ENCODE data around the gene PLSCR4. TPM values are rescaled to one million over a fixed set of nuclear protein-coding genes. Genes with fewer than 3 reads are reported as not detected.

Gene PLSCR4
- total and polyA plus RNA-seq, 2 of the 4 experiments (the other 2 are of a cell fraction): 3.8 to 4.4 TPM

GRCh38 chr3:146247911-146248310, 3.0 kb downstream of the PLSCR4 start:
- H3K18ac ChIP-seq (ENCODE audit: low read depth, low read length): no peak overlapping the region
- H4K5ac ChIP-seq (ENCODE audit: low read depth, low read length): no peak overlapping the region
- H3K4ac ChIP-seq (ENCODE audit: low read depth, low read length): no peak overlapping the region
- ATAC-seq (ENCODE audit: low read depth): no peak
- dilution Hi-C loops (cut with HindIII; ENCODE audit: low sequenced_read_pairs, unreplicated experiment): no loop called here
- CTCF ChIA-PET: no interaction called here
- no peak overlapping the region for H2AK9ac ChIP-seq (replicated peaks; ENCODE audit: low read depth, low read length, poor library complexity)
- no peak overlapping the region for H3K14ac ChIP-seq (replicated peaks; ENCODE audit: low read depth, low read length)
- no peak overlapping the region for H4K91ac ChIP-seq (ENCODE audit: insufficient read depth, low read depth, low read length)
- no peaks in the 10 kb centered on the region; a peak in 1 of 4 replicates for H3K79me1 ChIP-seq (ENCODE audit: low read depth in 1 of 2, low read length in 2 of 2)
- H3K23ac ChIP-seq (ENCODE audit: low read depth, low read length): no peak overlapping the region
- H3K4me1 ChIP-seq (ENCODE audit: control insufficient read depth, insufficient read depth, low read length): no peaks in the 10 kb centered on the region; the same call in 1 of the 2 replicates
- no peak overlapping the region for H3K9ac ChIP-seq (ENCODE audit: low read depth, low read length)
- no peaks in the 10 kb centered on the region for H4K20me1 ChIP-seq (ENCODE audit: insufficient read depth, low read length)
- WGBS, 2 experiments (ENCODE audit: extremely low coverage in 2 of 2, insufficient read length in 1 of 2): no CpG with 5 or more reads among the region's 1 CpG
- H3K9me3 ChIP-seq (ENCODE audit: control insufficient read depth, insufficient read depth, low read length): no peaks in the 10 kb centered on the region
- no peak for DNase-seq
- H2AK5ac ChIP-seq (ENCODE audit: low read depth, low read length): no peak overlapping the region
- H2BK15ac ChIP-seq (ENCODE audit: low read depth, low read length): no peak overlapping the region
- H3K9me1 ChIP-seq (ENCODE audit: insufficient read depth, low read length): no peaks in the 10 kb centered on the region
- H3K4me2 ChIP-seq (ENCODE audit: low read depth, low read length): no peak overlapping the region
- no peak overlapping the region for H2AFZ ChIP-seq (replicated peaks; ENCODE audit: low read length, poor library complexity)
- no peak overlapping the region for H3K4me3 ChIP-seq (ENCODE audit: insufficient read depth, low read depth, low read length)
- intact Hi-C loops (cut with micrococcal nuclease): no loop called here
- H2BK5ac ChIP-seq (ENCODE audit: low read depth, low read length, poor library complexity, severe bottlenecking): no peak overlapping the region
- no peak overlapping the region for H3K56ac ChIP-seq (ENCODE audit: extremely low read depth, insufficient read depth, low read length)
- H3K36me3 ChIP-seq (ENCODE audit: control insufficient read depth, insufficient read depth, low read length): no peaks in the 10 kb centered on the region
- no peaks in the 10 kb centered on the region for H3K27me3 ChIP-seq (ENCODE audit: control insufficient read depth, insufficient read depth, low read length)
- no TSS peak for BruUV-seq (replicated peaks)
- TF ChIP-seq CEBPB (IDR thresholded peaks at IDR 0.05; ENCODE audit: low read depth, low read length) (no peak), BHLHE40 (IDR thresholded peaks at IDR 0.05; ENCODE audit: low read depth, low read length) (no peak), USF2 (IDR thresholded peaks at IDR 0.05; ENCODE audit: low read depth, low read length) (no peak), CTCF (conservative IDR thresholded peaks at IDR 0.05; ENCODE audit: low read depth, low read length) (no peak), POLR2A (IDR thresholded peaks at IDR 0.05; ENCODE audit: low read depth, low read length) (no peak), MAFK (IDR thresholded peaks at IDR 0.05; ENCODE audit: low read depth, low read length) (no peak), ELK1 (IDR thresholded peaks at IDR 0.05; ENCODE audit: borderline replicate concordance, low read depth, low read length) (no peak), SMC3 (IDR thresholded peaks at IDR 0.05; ENCODE audit: low read depth, low read length) (no peak), NFE2L2 (IDR thresholded peaks at IDR 0.05; ENCODE audit: low read depth, low read length) (no peak), RCOR1 (IDR thresholded peaks at IDR 0.05; ENCODE audit: insufficient replicate concordance, low read length) (no peak), RFX5 (IDR thresholded peaks at IDR 0.05; ENCODE audit: low read depth, low read length) (no peak), FOS (IDR thresholded peaks at IDR 0.05; ENCODE audit: low read depth, low read length) (no peak)
- no peak overlapping the region for H2BK120ac ChIP-seq (ENCODE audit: low read depth, low read length)
- no peak overlapping the region for H2BK20ac ChIP-seq (ENCODE audit: low read depth, low read length)
- in situ Hi-C loops (cut with MboI; ENCODE audit: low sequenced_read_pairs): no loop called here
- POLR2A ChIA-PET (ENCODE audit: unreplicated experiment): no interaction called here
- H3K27ac ChIP-seq (ENCODE audit: insufficient read depth, low read length): no peak overlapping the region
- no peak overlapping the region for H4K8ac ChIP-seq (ENCODE audit: low read depth in 2 of 2, low read length in 2 of 2)
